HG03575 (cell line): Measurements from ENCODE around the gene MYT1.
"Not testable (repeated sequence)": the region's sequence is repeated elsewhere in the genome, so short reads cannot be mapped to it uniquely, and the experiment has no call there.

Experiments used
- ATAC-seq: cut with Tn5 transposase; IDR thresholded peaks from one replicate; pipeline ENCODE4 v1.9.1; 2021; ENCODE audit not compliant: unreplicated experiment, insufficient number of reproducible peaks, low FRiP score; ENCODE audit errors: extremely low read depth

Gene MYT1

GRCh38 chr20:64271636-64272035 is 107.4 kb downstream of the MYT1 start:
- ATAC-seq, result no peak

DNA sequence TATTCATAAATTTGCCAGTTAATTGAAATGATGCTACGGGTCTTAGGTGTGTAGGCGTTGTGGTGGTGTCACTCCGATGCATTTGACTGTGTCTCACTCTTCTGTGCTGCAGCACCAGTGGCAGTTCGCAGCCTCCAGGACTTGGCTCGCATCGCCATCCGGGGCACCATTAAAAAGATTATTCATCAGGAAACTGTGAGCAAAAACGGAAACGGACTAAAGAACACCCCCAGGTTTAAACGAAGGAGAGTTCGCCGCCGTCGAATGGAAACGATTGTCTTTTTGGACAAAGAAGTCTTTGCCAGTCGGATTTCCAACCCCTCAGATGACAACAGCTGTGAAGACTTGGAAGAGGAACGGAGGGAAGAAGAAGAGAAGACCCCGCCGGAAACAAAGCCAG is 108.9 kb downstream of the MYT1 start:
- ATAC-seq, result no peak

- ATAC-seq, result no peak
Measured at GRCh38 chr20:64276817-64277216, 112.6 kb downstream of the MYT1 start.

DNA sequence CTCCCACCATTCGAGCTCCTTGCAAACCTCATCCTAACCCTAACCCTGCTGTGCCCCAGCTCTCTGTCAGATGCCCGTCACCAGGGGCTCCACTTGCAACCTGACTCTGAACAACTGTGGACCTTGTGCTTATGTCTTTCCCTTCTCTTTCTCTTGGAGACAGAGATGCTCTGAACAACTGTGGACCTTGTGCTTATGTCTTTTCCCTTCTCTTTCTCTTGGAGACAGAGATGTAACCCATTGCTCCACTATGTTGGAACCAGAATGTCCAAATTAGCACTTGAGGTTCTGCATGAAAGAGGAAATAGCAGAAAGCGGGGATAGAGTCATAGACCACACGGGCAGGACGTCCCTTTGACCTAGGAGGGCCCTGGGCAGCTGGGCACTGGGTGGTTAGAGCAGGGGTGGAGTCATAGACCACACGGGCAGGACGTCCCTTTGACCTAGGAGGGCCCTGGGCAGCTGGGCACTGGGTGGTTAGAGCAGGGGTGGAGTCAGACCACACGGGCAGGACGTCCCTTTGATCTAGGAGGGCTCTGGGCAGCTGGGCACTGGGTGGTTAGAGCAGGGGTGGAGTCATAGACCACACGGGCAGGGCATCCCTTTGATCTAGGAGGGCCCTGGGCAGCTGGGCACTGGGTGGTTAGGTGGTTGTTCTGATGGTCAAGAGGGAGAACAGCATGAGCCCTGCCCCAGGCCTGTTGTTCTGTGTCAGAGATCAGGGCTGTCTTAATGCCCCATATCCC is 113.5 kb downstream of the MYT1 start:
- ATAC-seq, result no peak

- no peak for ATAC-seq
Measured at GRCh38 chr20:64278317-64278681, 114.0 kb downstream of the MYT1 start.

DNA sequence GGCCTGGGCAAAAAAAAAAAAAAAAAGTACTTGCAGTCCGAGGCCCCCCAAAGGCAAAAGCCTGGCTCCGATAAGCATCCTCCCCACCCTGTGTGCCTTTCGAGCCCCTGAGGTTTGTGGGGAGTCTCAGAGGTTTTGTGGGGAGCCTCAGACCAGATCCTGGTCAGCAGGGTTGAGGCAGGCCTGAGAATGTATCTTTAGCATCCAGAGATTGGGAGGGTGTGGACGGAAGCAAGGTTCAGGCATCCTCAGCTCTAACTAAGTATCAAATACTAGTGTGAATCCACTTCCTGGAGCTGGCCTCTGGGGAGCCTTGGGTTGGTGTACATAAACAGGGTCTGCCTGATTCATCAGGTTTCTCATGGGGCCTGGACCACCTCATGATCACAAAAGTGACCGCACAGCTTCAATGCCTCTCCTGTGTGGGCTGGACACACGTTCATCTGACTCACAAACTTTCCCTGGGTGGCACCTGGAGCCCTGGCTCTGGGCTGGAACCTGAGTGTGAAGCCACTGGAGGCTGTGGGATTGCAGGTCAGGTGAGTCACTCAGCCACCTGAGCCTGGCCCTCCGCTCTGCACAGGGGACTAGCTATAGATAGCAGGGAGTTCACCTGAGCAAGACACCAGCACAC is 115.7 kb downstream of the MYT1 start:
- no peak for ATAC-seq

DNA sequence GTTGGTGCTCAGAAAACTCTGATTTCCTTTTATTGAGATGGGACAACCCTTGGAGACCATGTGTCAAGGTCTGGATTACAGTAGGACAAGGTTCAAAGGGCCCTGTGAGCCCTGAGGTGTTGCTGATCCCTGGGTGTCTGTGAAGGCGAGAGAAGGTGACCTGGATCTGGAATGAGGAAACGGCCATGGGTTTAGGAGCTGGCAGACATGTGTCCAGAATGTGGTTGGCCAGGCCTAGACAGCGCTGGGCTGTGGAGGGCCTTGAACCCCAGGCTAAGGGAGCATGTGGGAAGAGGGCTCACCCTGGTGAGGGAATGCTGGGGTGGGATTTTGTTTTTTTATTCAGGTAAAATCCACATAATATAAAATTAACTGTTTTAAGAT is 116.2 kb downstream of the MYT1 start:
- no peak for ATAC-seq

- no peak for ATAC-seq
Measured at GRCh38 chr20:64283646-64284045, 119.4 kb downstream of the MYT1 start.

GRCh38 chr20:64285579-64286446 is 121.6 kb downstream of the MYT1 start:
- ATAC-seq, result peak; percentile 76

- not testable (repeated sequence) for ATAC-seq
Measured at GRCh38 chr20:64286447-64287263, 122.4 kb downstream of the MYT1 start.

DNA sequence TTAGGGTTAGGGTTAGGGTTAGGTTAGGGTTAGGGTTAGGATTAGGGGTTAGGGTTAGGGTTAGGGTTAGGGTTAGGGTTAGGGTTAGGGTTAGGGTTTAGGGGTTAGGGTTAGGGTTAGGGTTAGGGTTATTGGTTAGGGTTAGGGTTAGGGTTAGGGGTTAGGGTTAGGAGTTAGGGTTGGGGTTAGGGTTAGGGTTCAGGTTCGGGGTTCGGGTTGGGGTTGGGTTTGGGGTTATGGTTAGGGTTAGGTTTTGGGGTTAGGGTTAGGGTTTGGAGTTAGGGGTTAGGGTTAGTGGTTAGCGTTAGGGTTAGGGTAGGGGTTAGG is 123.0 kb downstream of the MYT1 start:
- not testable (repeated sequence) for ATAC-seq
